ENCODE data around the gene BTG4. TPM values are rescaled to one million over a fixed set of nuclear protein-coding genes. Genes with fewer than 3 reads are reported as not detected.

Gene BTG4
- total RNA-seq, 1 experiment from 2014 or later, result not detected

DNA sequence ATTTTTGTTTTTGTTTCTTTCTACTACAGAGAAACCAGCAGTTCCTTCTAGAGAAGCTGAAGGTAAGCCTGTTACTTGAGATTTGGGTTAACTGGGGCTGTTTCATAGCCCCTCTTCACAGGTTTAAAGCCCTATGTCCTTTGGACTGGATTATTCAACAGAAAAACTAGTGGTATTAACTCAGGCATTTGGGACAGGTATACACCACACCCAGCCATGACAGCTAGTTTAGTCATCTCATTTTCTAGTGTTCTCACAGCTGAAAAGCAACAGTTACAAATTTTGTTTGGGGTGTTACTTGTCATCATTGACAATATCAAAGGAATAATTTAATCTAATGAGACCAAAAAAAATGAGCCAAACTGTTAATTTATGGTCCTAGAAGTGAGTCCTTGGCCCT, 42.3 kb upstream of the BTG4 start:
- intact Hi-C loops (cut with micrococcal nuclease), result no loop called here
- Histone ChIP-seq H3K4me1 (ENCODE audit: control insufficient read depth in 1 of 2, insufficient read depth in 2 of 2, low read length in 2 of 2) (peaks cover 0 to 9% of the 10 kb centered on the region in 2 experiments; a peak in 2 of 4 replicates), H3K9me2 (ENCODE audit: insufficient read depth) (no peaks in the 10 kb centered on the region; the same call in 1 of the 2 replicates), H3K4me2 (ENCODE audit: low read length) (peak overlapping the region; percentile 39; the same call in 1 of the 2 replicates), H3K27me3 (ENCODE audit: insufficient read depth, low read length) (no peaks in the 10 kb centered on the region), H3K9ac (ENCODE audit: low read length) (no peak overlapping the region), H3K9me3 (ENCODE audit: control insufficient read depth in 1 of 2, insufficient read depth in 1 of 2, low read depth in 1 of 2, low read length in 2 of 2) (no peaks in the 10 kb centered on the region; a peak in 1 of 4 replicates), H3K4me3 (replicated peaks in 1 of 2; ENCODE audit: low read depth in 1 of 2, low read length in 2 of 2) (no peak overlapping the region), H3K79me2 (ENCODE audit: insufficient read depth, low read length) (no peaks in the 10 kb centered on the region), H4K20me1 (ENCODE audit: insufficient read depth) (no peaks in the 10 kb centered on the region), H3K36me3 (ENCODE audit: control insufficient read depth in 1 of 2, insufficient read depth in 2 of 2, low read length in 2 of 2) (no peaks in the 10 kb centered on the region), H3K27ac (ENCODE audit: low read depth, low read length) (no peak overlapping the region), H2AFZ (ENCODE audit: low read depth, low read length, poor library complexity, severe bottlenecking) (peak overlapping the region; percentile 75)
- CTCF ChIA-PET, result no interaction called here
- DNase-seq (ENCODE audit: low read depth, low spot score) (no peak), ATAC-seq (no peak)
- POLR2A ChIA-PET, result no interaction called here
- no TSS peak for BruUV-seq (replicated peaks)
- RAD21 ChIA-PET (ENCODE audit: low non-redundant PET in 1 of 2, low total read pairs in 2 of 2, uncharacterized antibody in 2 of 2, unreplicated experiment in 2 of 2), result no interaction called here
- TF ChIP-seq SP1 (IDR thresholded peaks at IDR 0.05; ENCODE audit: low read depth), result no peak
- TF ChIP-seq FOSL1 (IDR thresholded peaks at IDR 0.05; ENCODE audit: low read depth), result peak; percentile 53
- no peak for TF ChIP-seq ZNF274 (IDR thresholded peaks at IDR 0.05; ENCODE audit: low read depth, low read length)
- TF ChIP-seq, protein P1, sequence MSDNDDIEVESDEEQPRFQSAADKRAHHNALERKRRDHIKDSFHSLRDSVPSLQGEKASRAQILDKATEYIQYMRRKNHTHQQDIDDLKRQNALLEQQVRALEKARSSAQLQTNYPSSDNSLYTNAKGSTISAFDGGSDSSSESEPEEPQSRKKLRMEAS (IDR thresholded peaks at IDR 0.05), result no peak
- no peak for TF ChIP-seq CBX3 (IDR thresholded peaks at IDR 0.05; ENCODE audit: low read depth)
- peak; percentile 32; the same call in 1 of the 2 replicates for TF ChIP-seq JUND (IDR thresholded peaks at IDR 0.05)
- no peak for TF ChIP-seq SIN3A (IDR thresholded peaks at IDR 0.05; ENCODE audit: low read depth)
- TF ChIP-seq SRF (IDR thresholded peaks at IDR 0.05; ENCODE audit: low read depth), result no peak
- no peak for TF ChIP-seq EGR1 (IDR thresholded peaks at IDR 0.05; ENCODE audit: low read depth)

DNA sequence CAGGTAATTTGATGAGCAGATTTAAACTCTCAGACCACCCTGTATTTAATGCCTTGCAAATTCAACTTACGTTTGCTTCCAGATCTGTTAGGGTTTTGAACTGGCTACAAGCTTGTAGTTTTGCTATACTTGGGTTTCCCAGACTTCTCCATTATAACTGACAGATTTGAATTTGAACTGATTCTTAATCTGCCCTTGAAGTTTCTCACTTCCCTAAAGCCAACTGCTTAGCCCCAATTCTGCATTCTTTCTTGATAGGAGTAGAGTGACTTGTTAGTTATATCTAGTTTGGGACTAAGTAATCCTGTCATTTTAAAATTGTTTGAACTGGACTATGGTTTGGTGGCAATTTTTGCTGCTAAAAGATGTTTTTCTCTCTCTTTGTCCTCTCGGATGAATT, 38.1 kb upstream of the BTG4 start:
- H3K9me3 ChIP-seq (ENCODE audit: control insufficient read depth in 1 of 2, insufficient read depth in 1 of 2, low read depth in 1 of 2, low read length in 2 of 2), result no peaks in the 10 kb centered on the region
- peaks cover 0 to 9% of the 10 kb centered on the region in 2 experiments; a peak in 2 of 4 replicates for H3K4me1 ChIP-seq (ENCODE audit: control insufficient read depth in 1 of 2, insufficient read depth in 2 of 2, low read length in 2 of 2)
- ChIA-PET RAD21 (ENCODE audit: low non-redundant PET in 1 of 2, low total read pairs in 2 of 2, uncharacterized antibody in 2 of 2, unreplicated experiment in 2 of 2) (no interaction called here), CTCF (interaction anchor here (1.6 kb wide), 1 partner anchor 114 kb away, joined by 3 read pairs; no protein-coding TSS in a partner anchor), POLR2A (no interaction called here)
- no peak overlapping the region for H3K9ac ChIP-seq (ENCODE audit: low read length)
- no peak overlapping the region for H3K4me2 ChIP-seq (ENCODE audit: low read length)
- no peak overlapping the region for H2AFZ ChIP-seq (ENCODE audit: low read depth, low read length, poor library complexity, severe bottlenecking)
- no peaks in the 10 kb centered on the region for H3K9me2 ChIP-seq (ENCODE audit: insufficient read depth)
- no peak for TF ChIP-seq YY1 (IDR thresholded peaks at IDR 0.05; ENCODE audit: extremely low read depth, insufficient replicate concordance, low read depth, low read length)
- no peak for TF ChIP-seq ZNF274 (IDR thresholded peaks at IDR 0.05; ENCODE audit: low read depth, low read length)
- TF ChIP-seq CEBPB (IDR thresholded peaks at IDR 0.05; ENCODE audit: low read depth), result no peak
- ATAC-seq (no peak), DNase-seq (ENCODE audit: low read depth, low spot score) (no peak)
- H3K36me3 ChIP-seq (ENCODE audit: control insufficient read depth in 1 of 2, insufficient read depth in 2 of 2, low read length in 2 of 2), result no peaks in the 10 kb centered on the region
- intact Hi-C loops (cut with micrococcal nuclease), result no loop called here
- no peaks in the 10 kb centered on the region for H4K20me1 ChIP-seq (ENCODE audit: insufficient read depth)
- no peaks in the 10 kb centered on the region for H3K79me2 ChIP-seq (ENCODE audit: insufficient read depth, low read length)
- no peak overlapping the region for H3K27ac ChIP-seq (ENCODE audit: low read depth, low read length)
- no peaks in the 10 kb centered on the region for H3K27me3 ChIP-seq (ENCODE audit: insufficient read depth, low read length)
- no peak overlapping the region for H3K4me3 ChIP-seq (replicated peaks in 1 of 2; ENCODE audit: low read depth in 1 of 2, low read length in 2 of 2)
- BruUV-seq (replicated peaks), result no TSS peak

Measured in HCT116 (cell line).